Measurements from ENCODE around the gene MGRN1. TPM values are rescaled to one million over a fixed set of nuclear protein-coding genes. Genes with fewer than 3 reads are reported as not detected.
A peak's percentile ranks its signal among the peaks of the same experiment; 100 is the strongest.
"Not testable (repeated sequence)": the region's sequence is repeated elsewhere in the genome, so short reads cannot be mapped to it uniquely, and the experiment has no call there.

MGRN1 gene
- total and polyA plus RNA-seq, 2 of the 13 experiments (the other 11 are each of a cell fraction or from before 2014, with no cell fraction given), result 11.9 to 12.6 TPM

DNA sequence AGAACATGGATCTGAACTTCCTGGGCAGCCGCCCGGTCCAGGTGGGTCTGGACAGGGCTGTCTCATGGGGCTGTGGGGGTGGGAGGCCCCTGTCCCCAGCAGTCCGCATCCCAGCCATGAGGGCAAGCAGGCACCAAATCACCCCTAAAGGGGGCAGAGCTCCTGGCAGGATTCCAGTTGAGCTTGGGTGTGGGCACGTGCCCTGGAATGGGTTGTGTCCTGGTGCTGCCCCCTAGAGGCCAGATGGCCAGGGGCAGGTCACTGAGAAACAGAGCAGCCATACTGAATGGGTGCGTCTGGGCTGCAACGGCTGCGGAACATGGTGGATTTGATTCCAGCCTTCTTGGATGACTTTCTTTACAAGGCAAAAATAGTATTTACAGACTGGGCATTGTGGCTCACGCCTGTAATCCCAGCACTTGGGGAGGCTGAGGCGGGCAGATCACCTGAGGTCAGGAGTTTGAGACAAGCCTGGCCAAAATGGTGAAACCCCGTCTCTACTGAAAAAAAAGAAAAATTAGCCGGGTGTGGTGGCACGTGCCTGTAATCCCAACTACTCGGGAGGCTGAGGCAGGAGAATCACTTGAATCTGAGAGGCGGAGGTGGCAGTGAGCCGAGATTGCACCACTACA, 25.9 kb downstream of the MGRN1 start (continued):
- TF ChIP-seq ZHX2 (IDR thresholded peaks at IDR 0.05; ENCODE audit: low read depth) (peak; percentile 77), ZNF687 (CRISPR knock-in tag; IDR thresholded peaks at IDR 0.05) (peak; percentile 82), MAZ (CRISPR knock-in tag; IDR thresholded peaks at IDR 0.05; ENCODE audit: low read depth) (0 out of 2 replicates have a peak, but pooled peaks have one; percentile 15), GATAD2A (CRISPR knock-in tag; IDR thresholded peaks at IDR 0.05) (0 out of 2 replicates have a peak, but pooled peaks have one; percentile 29), SMC3 (IDR thresholded peaks at IDR 0.05; ENCODE audit: low read length) (0 out of 2 replicates have a peak, but pooled peaks have one; percentile 22), THAP11 (CRISPR knock-in tag; IDR thresholded peaks at IDR 0.05) (peak; percentile 62), HOXA3 (CRISPR knock-in tag; IDR thresholded peaks at IDR 0.05) (peak; percentile 76), NR2F6 (CRISPR knock-in tag; IDR thresholded peaks at IDR 0.05) (peak; percentile 34; the same call in 1 of the 2 replicates), ZBTB38 (CRISPR knock-in tag; IDR thresholded peaks at IDR 0.05) (peak; percentile 81), RAD21 (CRISPR knock-in tag; IDR thresholded peaks at IDR 0.05) (peak; percentile 69), PPARG (CRISPR knock-in tag; conservative IDR thresholded peaks at IDR 0.05) (peak; percentile 24; the same call in 1 of the 2 replicates), SALL1 (CRISPR knock-in tag; IDR thresholded peaks at IDR 0.05) (peak; percentile 65), FOXA3 (CRISPR knock-in tag; IDR thresholded peaks at IDR 0.05) (peak; percentile 25; the same call in 1 of the 2 replicates), XRCC5 (optimal IDR thresholded peaks at IDR 0.05; ENCODE audit: low read length) (peak; percentile 92), SAP130 (CRISPR knock-in tag; IDR thresholded peaks at IDR 0.05; ENCODE audit: low read depth) (peak; percentile 38), ELF1 (CRISPR knock-in tag; IDR thresholded peaks at IDR 0.05) (0 out of 2 replicates have a peak, but pooled peaks have one; percentile 15)
- not testable (repeated sequence) for TF ChIP-seq ZHX2 (CRISPR knock-in tag; IDR thresholded peaks at IDR 0.05; ENCODE audit: borderline replicate concordance); MAZ (IDR thresholded peaks at IDR 0.05; ENCODE audit: borderline replicate concordance, low read depth, low read length); NR2F6 (IDR thresholded peaks at IDR 0.05)
- TF ChIP-seq, protein P1, sequence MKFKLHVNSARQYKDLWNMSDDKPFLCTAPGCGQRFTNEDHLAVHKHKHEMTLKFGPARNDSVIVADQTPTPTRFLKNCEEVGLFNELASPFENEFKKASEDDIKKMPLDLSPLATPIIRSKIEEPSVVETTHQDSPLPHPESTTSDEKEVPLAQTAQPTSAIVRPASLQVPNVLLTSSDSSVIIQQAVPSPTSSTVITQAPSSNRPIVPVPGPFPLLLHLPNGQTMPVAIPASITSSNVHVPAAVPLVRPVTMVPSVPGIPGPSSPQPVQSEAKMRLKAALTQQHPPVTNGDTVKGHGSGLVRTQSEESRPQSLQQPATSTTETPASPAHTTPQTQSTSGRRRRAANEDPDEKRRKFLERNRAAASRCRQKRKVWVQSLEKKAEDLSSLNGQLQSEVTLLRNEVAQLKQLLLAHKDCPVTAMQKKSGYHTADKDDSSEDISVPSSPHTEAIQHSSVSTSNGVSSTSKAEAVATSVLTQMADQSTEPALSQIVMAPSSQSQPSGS (CRISPR knock-in tag; IDR thresholded peaks at IDR 0.05), result 0 out of 2 replicates have a peak, but pooled peaks have one; percentile 37

Data from HepG2 (cell line).